ENCODE measurements around the gene OR10G7.
"Not testable (repeated sequence)": the region's sequence is repeated elsewhere in the genome, so short reads cannot be mapped to it uniquely, and the experiment has no call there.

Gene OR10G7

GRCh38 chr11:124036666-124037065 is 4.5 kb downstream of the OR10G7 start:
- DNase-seq, result no peak

GRCh38 chr11:124026498-124026897 is 14.6 kb downstream of the OR10G7 start, which contains the start of gene OR10G8:
OR10G8 (plus strand) TSS chr11:124026798; CDS start chr11:124029623, 2,825 bp downstream.
- DNase-seq, result no peak

- not testable (repeated sequence) for DNase-seq
Measured at GRCh38 chr11:124015837-124016236, 25.3 kb downstream of the OR10G7 start.

- no peak for DNase-seq
Measured at GRCh38 chr11:124012697-124013096, 28.4 kb downstream of the OR10G7 start, which contains the start of gene OR10G4. OR10G4 (plus strand) TSS chr11:124012997; CDS start chr11:124015575, 2,578 bp downstream.

GRCh38 chr11:123995119-123995518 is 46.0 kb downstream of the OR10G7 start, which contains the start of gene OR10G6:
OR10G6 (minus strand) TSS chr11:123995161; CDS start chr11:123995161, 0 bp downstream.
- no peak for DNase-seq

Measured in GF-D8 (cell line).